HG02884 (cell line): ENCODE data around the gene PCBP1.
"Not testable (repeated sequence)": the region's sequence is repeated elsewhere in the genome, so short reads cannot be mapped to it uniquely, and the experiment has no call there.

Experiments used
- ATAC-seq: cut with Tn5 transposase; IDR thresholded peaks from one replicate; pipeline ENCODE4 v1.9.1; 2021; ENCODE audit warnings: mild to moderate bottlenecking, moderate library complexity; ENCODE audit not compliant: unreplicated experiment

Gene PCBP1

GRCh38 chr2:70080610-70081200 lies 6.6 kb upstream of the PCBP1 start:
- no peak for ATAC-seq

GRCh38 chr2:70081221-70081620 lies 6.1 kb upstream of the PCBP1 start:
- ATAC-seq: no peak

- peak; percentile 28 for ATAC-seq
Measured at GRCh38 chr2:70083344-70084156, 3.7 kb upstream of the PCBP1 start.

- ATAC-seq: no peak
Measured at GRCh38 chr2:70084973-70085710, 2.1 kb upstream of the PCBP1 start.

- no peak for ATAC-seq
Measured at GRCh38 chr2:70085711-70086277, 1.5 kb upstream of the PCBP1 start.

GRCh38 chr2:70086278-70086837 lies 919 bp upstream of the PCBP1 start:
- peak; percentile 37 for ATAC-seq

GRCh38 chr2:70087702-70088597 lies 673 bp downstream of the PCBP1 start:
- no peak for ATAC-seq

- no peak for ATAC-seq
Measured at GRCh38 chr2:70088598-70089219, 1.4 kb downstream of the PCBP1 start.

- ATAC-seq: no peak
Measured at GRCh38 chr2:70089220-70089982, 2.1 kb downstream of the PCBP1 start.

- ATAC-seq: no peak
Measured at GRCh38 chr2:70089983-70090525, 2.8 kb downstream of the PCBP1 start.

- no peak for ATAC-seq
Measured at GRCh38 chr2:70090706-70091334, 3.5 kb downstream of the PCBP1 start.

- no peak for ATAC-seq
Measured at GRCh38 chr2:70091364-70091763, 4.1 kb downstream of the PCBP1 start.

GRCh38 chr2:70091816-70092215 lies 4.5 kb downstream of the PCBP1 start:
- no peak for ATAC-seq

GRCh38 chr2:70092576-70093243 lies 5.4 kb downstream of the PCBP1 start:
- not testable (repeated sequence) for ATAC-seq

GRCh38 chr2:70094171-70094977 lies 7.1 kb downstream of the PCBP1 start:
- ATAC-seq: no peak

GRCh38 chr2:70094978-70095719 lies 7.9 kb downstream of the PCBP1 start:
- ATAC-seq: no peak
